T47D (cell line): ENCODE measurements around the gene PPFIA2.

Experiments used
- DNase-seq, 2 experiments: peaks; one replicate each; pipeline versions ENCODE4 v3.0.0 to v3.0.0-alpha.2; 2011 to 2012; ENCODE audit warnings: low read depth in 1 of 2, low spot score in 1 of 2
- JUND ChIP-seq: IDR thresholded peaks from 2 replicates; pipeline ENCODE4 v1.6.1; 2012; ENCODE audit warnings: low read depth
- in situ Hi-C: cut with HindIII; loops from 2 replicates; pipeline ENCODE4 v1.10.0; 2016; ENCODE audit warnings: low sequenced_read_pairs, low pct_unique_long_range_greater_than_20kb

PPFIA2 gene

DNA sequence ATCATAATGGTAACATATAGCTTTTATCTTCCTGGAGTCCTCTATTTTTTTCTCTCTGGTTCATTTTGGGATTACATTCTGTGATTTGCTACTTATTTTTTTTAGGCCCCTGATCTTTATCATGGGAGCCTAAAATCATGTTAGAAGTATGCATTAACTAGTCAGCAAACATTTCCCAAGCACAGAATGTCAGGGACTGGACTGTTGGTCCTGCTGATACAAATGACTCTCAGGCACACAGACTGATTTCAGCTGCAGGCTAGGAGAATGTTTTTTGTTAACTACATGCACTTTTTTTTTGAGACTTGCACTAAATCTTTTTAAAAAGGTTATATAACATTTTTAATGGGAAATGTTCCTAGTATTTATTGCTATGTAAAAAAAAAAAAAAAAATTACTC lies 550.1 kb downstream of the PPFIA2 start:
- in situ Hi-C loops = no loop called here
- DNase-seq = no peak
- TF ChIP-seq JUND = no peak

DNA sequence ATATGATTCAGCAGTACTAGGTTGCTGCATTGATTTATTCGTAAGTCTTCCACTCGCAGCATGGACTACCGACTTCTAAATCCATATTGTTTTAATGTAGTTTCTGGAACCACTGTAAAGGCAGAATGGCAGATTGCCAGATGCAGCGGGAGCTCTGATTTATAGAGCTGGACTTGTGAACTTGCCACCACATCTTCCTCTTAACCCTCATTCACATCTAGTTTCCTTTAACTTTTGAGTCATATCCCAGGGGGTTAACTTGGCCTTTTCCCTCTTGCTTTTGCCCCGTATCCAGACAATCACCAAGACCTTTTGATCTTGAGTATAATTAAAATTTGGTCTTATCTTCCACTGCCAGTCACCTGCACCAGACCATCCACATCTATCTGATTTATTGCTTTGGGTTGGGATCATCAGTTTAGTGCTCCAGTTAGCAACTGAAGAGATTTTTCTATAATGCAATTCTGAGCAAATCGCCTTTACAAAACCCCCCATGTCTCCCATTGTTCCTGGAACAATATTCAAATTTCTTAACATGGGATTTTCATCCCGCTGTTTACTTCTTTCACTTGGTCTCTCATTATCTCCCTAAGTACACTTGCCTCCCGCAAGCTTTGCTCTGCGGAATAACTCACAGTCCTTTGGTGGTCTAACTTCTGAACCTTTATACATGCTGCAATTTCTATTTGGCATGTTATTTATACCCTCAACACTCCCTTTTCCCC lies 550.8 kb downstream of the PPFIA2 start:
- DNase-seq = no peak
- no peak for TF ChIP-seq JUND
- in situ Hi-C loops = no loop called here
